ENCODE data around the gene SARS1.

SARS1 gene

GRCh38 chr1:109251277-109252166 lies 37.8 kb downstream of the SARS1 start:
- DNase-seq: no peak

GRCh38 chr1:109252167-109252892 lies 38.6 kb downstream of the SARS1 start:
- DNase-seq: no peak

DNA sequence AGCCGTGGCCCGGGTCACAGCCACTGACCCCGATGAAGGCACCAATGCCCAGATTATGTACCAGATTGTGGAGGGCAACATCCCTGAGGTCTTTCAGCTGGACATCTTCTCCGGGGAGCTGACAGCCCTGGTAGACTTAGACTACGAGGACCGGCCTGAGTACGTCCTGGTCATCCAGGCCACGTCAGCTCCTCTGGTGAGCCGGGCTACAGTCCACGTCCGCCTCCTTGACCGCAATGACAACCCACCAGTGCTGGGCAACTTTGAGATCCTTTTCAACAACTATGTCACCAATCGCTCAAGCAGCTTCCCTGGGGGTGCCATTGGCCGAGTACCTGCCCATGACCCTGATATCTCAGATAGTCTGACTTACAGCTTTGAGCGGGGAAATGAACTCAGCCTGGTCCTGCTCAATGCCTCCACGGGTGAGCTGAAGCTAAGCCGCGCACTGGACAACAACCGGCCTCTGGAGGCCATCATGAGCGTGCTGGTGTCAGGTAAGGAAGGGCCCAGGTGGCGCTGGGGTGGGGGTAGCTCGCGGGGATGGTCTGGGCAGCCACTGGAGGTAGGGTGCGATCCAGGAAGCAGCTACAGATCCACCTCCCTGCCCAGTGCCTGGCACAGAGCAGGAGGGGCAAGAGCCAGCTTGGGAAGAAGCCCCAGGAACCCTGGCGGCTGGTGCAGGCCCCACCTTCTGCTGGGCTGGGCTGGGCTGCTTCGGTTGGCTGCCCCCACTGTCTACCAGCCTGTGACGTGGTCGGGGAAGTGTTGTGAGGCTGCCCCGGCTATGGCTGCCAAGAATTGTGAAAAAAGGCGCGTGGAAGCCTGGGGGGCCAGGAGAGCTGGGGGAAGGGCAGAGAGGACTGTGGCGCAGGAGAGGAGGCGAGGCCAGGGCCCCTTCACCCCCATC lies 39.4 kb downstream of the SARS1 start:
- no peak for DNase-seq

DNA sequence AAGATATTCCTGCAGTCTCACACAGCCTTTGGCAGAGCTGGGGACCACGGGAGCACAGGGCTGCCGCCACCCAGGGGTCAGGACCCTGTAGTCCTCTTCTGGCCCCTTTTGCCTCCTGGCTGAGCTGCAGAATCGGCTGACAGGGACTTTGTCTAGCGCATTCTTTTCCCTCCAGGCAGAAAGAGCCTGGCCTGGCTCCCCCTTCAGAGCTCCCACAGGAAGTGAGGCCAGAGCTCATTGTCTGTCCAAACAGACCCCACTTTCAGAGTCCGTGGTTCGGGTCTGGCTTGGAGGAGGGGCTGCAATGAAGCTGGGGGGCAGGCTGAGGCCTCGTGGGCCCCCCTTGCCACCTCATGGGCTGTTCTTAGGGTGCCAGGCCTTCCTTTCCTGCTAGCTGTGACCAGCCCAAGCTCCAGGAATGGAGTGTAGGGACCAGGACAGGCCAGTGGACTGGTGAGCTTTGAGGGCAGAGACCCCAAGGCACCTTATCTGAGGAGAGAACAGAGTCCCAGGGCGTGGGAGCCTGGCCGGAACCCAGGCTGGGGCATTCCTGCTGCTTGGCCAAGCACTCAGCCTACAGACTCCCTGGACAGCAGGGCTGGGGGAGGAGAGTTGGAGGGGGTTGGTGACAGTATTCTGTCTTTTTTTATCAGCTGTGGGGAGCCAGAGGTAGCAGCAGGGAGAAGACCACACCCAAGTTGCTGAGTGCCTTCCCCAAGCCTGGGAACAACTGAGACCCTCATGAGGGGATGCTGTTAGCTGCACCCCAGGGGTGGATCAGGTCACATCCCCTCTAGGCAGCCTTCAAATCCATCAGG lies 40.3 kb downstream of the SARS1 start:
- DNase-seq: no peak

- no peak for DNase-seq
These were observed 40.9 kb downstream of the SARS1 start for GRCh38 chr1:109254621-109255096.

GRCh38 chr1:109255097-109255651 lies 41.5 kb downstream of the SARS1 start:
- DNase-seq: no peak

DNA sequence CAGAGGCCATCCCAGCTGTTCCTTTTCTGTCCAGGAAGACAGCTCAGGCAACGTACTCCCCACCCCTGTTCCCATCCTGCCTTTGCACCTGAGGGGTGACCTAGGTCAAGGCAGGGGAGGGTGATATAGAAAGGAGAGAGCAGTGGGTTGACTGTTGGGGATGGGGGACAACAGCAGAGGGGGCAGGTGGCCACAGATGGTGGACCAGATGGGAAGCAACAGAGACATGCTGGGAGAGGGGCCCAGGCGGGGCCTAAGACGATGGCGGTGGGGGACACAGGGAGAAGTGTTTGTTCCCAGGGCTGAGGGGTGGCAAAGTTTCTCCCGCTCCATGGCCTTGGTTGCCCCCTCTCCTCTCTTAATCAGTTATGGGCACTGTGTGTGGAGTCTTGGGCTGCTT lies 42.0 kb downstream of the SARS1 start:
- DNase-seq: no peak

DNA sequence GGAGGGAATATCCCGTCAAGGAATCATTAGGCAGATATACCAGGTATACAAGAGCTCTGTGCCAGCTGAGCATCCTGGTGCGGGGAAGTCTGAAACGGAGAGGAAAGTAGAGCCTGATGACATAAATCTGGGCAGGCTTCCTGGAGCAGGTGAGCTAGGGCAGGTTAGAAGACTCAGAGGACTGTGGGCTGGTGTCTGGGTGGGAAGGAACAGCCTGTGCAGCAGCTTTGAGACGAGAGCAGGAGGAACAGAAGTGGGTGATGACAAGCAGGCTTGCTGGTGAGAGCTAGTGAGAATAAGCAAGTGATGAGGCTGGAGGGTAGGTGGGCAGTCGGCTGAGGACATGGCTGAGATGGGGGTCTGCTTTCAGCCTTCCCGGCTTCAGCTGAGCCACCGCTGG lies 42.4 kb downstream of the SARS1 start:
- no peak for DNase-seq

- no peak for DNase-seq
These were observed 43.4 kb downstream of the SARS1 start for GRCh38 chr1:109256971-109257681.

- no peak for DNase-seq
These were observed 44.1 kb downstream of the SARS1 start for GRCh38 chr1:109257682-109258421.

GRCh38 chr1:109258481-109259466 lies 45.1 kb downstream of the SARS1 start:
- no peak for DNase-seq

GRCh38 chr1:109259674-109260557 lies 46.2 kb downstream of the SARS1 start:
- no peak for DNase-seq

GRCh38 chr1:109261006-109261405 lies 47.3 kb downstream of the SARS1 start:
- no peak for DNase-seq

DNA sequence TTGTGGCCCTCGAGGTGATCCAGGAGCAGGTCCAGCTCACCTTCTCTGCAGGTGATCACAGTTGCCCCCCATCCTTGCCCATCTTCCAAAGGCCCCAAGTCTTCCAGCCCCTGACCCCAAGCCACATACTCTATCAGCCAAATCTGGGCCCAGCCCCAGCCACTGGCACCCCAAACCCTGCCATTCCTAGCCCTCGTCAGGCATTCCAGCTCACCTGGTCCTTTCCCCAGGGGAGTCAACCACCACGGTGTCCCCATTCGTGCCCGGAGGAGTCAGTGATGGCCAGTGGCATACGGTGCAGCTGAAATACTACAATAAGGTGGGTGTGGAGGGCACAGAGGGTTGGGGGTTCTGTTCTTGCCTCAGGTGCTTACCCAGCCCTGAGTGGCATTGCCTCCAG lies 47.9 kb downstream of the SARS1 start:
- no peak for DNase-seq

- DNase-seq: no peak
These were observed 48.7 kb downstream of the SARS1 start for GRCh38 chr1:109262231-109263055.

GRCh38 chr1:109263234-109263596 lies 49.5 kb downstream of the SARS1 start:
- DNase-seq: no peak

Measured in activated naive CD4-positive, alpha-beta T cell treated with anti-CD3 and anti-CD28 coated beads, Interleukin-2, amount 50 U/mL, for 16 hours (primary cell).